ENCODE data around the gene KCNK3. TPM values are rescaled to one million over a fixed set of nuclear protein-coding genes. Genes with fewer than 3 reads are reported as not detected.

The KCNK3 gene
- polyA plus RNA-seq, 1 of the 3 experiments (the other 2 are of a cell fraction): 0.16 TPM

DNA sequence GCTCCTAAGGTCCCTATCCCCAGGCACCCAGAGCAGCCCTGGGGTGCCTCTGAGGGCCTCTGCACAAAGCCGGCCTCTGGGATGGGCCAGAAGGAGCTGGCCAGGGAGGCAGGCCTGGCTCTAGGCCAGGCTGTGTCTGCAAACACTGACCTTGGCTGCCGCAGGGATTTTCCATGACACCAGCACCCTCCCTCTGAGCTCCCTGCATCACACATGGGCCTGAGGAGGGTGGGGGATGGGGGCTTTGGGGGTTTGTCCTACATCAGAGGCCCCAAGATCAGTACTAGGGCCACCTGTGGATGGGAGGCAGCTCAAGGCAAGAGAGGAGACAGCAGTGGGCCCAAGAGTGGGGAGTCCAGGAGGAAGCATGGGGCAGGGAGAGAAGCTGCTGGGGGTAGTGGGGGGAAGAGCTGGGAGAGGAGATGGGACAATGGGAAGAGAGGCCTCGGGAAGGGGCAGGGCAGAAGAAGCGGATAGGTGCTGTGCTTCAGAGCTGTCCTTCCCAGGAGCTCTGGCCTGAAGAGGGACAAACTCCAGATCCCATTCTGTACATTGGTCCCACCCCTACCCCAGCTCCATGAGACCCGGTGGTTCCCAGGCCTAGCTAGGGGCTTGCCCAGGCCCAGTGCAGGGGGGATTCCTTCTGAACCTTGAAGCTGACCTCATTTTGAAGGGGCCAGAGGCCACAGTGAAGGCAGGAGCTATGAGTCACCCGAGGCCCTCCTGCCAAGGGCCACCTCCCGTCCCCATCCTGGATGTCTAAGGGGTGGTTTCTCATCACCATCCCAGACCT is 28.0 kb downstream of the KCNK3 start (continued):
- TF ChIP-seq, protein P1, sequence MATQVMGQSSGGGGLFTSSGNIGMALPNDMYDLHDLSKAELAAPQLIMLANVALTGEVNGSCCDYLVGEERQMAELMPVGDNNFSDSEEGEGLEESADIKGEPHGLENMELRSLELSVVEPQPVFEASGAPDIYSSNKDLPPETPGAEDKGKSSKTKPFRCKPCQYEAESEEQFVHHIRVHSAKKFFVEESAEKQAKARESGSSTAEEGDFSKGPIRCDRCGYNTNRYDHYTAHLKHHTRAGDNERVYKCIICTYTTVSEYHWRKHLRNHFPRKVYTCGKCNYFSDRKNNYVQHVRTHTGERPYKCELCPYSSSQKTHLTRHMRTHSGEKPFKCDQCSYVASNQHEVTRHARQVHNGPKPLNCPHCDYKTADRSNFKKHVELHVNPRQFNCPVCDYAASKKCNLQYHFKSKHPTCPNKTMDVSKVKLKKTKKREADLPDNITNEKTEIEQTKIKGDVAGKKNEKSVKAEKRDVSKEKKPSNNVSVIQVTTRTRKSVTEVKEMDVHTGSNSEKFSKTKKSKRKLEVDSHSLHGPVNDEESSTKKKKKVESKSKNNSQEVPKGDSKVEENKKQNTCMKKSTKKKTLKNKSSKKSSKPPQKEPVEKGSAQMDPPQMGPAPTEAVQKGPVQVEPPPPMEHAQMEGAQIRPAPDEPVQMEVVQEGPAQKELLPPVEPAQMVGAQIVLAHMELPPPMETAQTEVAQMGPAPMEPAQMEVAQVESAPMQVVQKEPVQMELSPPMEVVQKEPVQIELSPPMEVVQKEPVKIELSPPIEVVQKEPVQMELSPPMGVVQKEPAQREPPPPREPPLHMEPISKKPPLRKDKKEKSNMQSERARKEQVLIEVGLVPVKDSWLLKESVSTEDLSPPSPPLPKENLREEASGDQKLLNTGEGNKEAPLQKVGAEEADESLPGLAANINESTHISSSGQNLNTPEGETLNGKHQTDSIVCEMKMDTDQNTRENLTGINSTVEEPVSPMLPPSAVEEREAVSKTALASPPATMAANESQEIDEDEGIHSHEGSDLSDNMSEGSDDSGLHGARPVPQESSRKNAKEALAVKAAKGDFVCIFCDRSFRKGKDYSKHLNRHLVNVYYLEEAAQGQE (IDR thresholded peaks at IDR 0.05; ENCODE audit: low read depth, low read length): no peak
- TF ChIP-seq, protein P2, sequence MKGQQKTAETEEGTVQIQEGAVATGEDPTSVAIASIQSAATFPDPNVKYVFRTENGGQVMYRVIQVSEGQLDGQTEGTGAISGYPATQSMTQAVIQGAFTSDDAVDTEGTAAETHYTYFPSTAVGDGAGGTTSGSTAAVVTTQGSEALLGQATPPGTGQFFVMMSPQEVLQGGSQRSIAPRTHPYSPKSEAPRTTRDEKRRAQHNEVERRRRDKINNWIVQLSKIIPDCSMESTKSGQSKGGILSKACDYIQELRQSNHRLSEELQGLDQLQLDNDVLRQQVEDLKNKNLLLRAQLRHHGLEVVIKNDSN (IDR thresholded peaks at IDR 0.05; ENCODE audit: borderline replicate concordance, low read depth): no peak
- TF ChIP-seq CHD2 (IDR thresholded peaks at IDR 0.05; ENCODE audit: low read length, partially characterized antibody): peak; percentile 92
- TF ChIP-seq GABPA (IDR thresholded peaks at IDR 0.05; ENCODE audit: low read depth): no peak
- peak; percentile 86 for TF ChIP-seq NFIC (IDR thresholded peaks at IDR 0.05; ENCODE audit: borderline replicate concordance)
- peak; percentile 21; the same call in 1 of the 2 replicates for TF ChIP-seq RAD21 (IDR thresholded peaks at IDR 0.05; ENCODE audit: low read length)
- TF ChIP-seq FOXJ3 (CRISPR knock-in tag; IDR thresholded peaks at IDR 0.05): peak; percentile 61; the same call in 1 of the 2 replicates
- no peak for TF ChIP-seq FOXM1 (IDR thresholded peaks at IDR 0.05; ENCODE audit: low read depth)

DNA sequence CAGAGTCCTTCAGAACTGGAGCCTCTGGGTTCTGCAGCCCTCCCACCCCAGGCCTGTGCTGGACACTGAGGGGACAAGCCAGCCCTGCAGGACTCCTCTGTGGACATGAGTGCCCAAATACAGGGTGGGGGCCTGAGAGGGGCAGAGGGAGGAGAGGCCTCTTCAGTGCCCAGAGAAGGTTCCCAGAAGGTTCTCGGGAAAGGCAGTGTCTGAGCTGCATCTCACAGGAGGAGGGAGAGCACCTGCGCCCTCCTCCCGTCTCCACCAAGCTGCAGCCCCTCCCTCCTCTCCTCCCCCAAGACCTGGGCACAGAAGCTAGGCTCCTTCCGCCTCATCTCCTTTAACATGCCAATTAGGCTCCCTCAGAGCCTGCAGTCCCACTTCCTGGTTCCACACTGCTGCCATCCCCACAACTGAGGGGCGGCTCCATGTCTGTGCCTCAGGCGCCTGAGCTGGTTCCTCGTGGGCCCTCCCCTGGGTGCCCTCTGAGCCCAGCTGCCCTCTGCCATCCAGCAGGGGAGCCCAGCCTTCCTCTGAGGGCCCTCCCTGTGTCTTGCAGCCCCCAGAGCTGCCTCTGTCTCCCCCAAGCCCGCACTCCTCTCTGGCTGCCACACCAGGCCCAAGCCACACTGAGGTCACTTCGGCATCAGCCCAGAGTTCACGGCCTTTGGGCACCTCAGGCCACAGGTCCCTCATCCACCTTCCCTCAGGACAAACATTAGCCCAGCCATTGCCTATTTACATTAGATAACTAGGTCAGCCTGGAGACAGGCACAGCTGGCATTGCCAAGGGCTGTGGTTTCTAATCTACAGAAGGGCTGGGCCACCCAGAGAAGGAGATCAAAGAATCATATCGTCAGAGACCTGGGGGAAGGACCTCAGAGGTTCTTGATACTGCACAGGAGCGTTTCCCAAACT is 28.9 kb downstream of the KCNK3 start:
- no peaks in the 10 kb centered on the region for H3K36me3 ChIP-seq (replicated peaks in 1 of 2; ENCODE audit: control insufficient read depth in 1 of 2, insufficient read depth in 2 of 2, low read length in 1 of 2)
- no peaks in the 10 kb centered on the region for H3K9me3 ChIP-seq
- ChIA-PET CTCF (interaction anchor here (0.9 to 5.4 kb wide), 6 partner anchors 16 to 143 kb away, joined by 3 to 46 read pairs (median 10); no protein-coding TSS in a partner anchor), POLR2A (interaction anchor here (0.7 to 2.3 kb wide), 5 partner anchors 9 to 29 kb away, joined by 3 to 20 read pairs (median 3); partner anchors contain the start of gene KCNK3)
- H3K27ac ChIP-seq (ENCODE audit: low read depth in 2 of 2, low read length in 1 of 2): peak overlapping the region in 1 of 2 experiments; percentile 8; a peak in 1 of 4 replicates
- H3K4me3 ChIP-seq (ENCODE audit: low read depth in 2 of 2, low read length in 1 of 2): no peak overlapping the region
- H3F3A ChIP-seq (replicated peaks; ENCODE audit: insufficient read depth): peaks cover 3% of the 10 kb centered on the region
- no peaks in the 10 kb centered on the region for H3K27me3 ChIP-seq (ENCODE audit: insufficient read depth)
- no peaks in the 10 kb centered on the region for H3K79me2 ChIP-seq (ENCODE audit: insufficient read depth)
- H3K4me2 ChIP-seq: peak overlapping the region; percentile 32
- H3K4me1 ChIP-seq (ENCODE audit: control insufficient read depth in 1 of 2, insufficient read depth in 2 of 2, low read depth in 1 of 2, low read length in 1 of 2): peaks cover 25 to 60% of the 10 kb centered on the region in 2 experiments; a peak in 3 of 4 replicates
- TF ChIP-seq EP300 (IDR thresholded peaks at IDR 0.05; ENCODE audit: borderline replicate concordance in 1 of 2, low read depth in 1 of 2, low read length in 1 of 2) (no peak), RCOR1 (IDR thresholded peaks at IDR 0.05; ENCODE audit: low read length) (0 out of 2 replicates have a peak, but pooled peaks have one; percentile 4)
- H4K20me1 ChIP-seq (ENCODE audit: insufficient read depth): no peaks in the 10 kb centered on the region
- no peaks in the 10 kb centered on the region for H3K9me2 ChIP-seq
- no peak overlapping the region; the same call in 1 of the 2 replicates for H3K9ac ChIP-seq
- DNase-seq: no peak
- whole genome bisulfite sequencing (ENCODE audit: low lambda C conversion rate): 83% methylated on average over 12 of the region's 12 CpGs
- H2AFZ ChIP-seq (ENCODE audit: low read depth): no peak overlapping the region

Measured in SK-N-SH (cell line).